ENCODE results near the gene HPN.

HPN gene

DNA sequence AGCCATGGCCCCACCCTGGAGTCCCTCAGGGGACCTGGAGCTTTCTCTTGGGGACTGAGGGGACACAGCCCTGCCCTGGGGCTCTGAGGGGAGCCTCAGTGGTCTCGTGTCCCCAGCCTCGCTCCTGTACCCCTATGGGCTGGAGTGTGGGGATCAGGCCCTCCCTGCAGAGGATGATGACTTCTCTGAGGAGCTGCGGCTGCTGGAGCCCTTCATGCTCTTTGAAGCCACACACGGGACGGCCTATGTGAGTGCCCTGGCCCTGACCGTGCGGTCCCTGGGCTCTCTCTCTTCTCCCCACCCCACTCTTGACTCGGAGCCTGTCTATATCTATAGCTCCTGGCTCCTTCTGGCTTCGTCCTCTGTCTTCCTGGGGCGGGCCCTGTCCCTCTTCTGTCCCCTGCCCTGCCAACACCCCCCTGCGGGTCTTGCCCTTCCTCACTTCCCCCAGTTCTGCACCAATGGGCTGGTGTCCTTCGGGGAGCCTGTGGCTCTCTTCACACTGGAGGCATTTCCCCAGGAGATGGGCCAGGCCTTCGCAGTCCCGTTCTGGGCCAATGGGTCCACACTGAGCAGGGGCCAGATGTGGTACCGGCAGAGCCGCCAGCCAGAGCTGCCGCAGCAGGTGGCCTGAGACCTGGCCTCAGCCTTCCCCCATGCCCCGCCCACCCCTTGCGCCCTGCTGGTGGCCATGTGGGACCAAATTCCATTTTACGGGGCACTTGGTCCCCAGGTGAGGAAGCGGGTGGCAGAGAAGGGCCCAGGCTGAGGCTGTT lies 33.1 kb downstream of the HPN start:
- no peak overlapping the region for H3K4me3 ChIP-seq (ENCODE audit: low read depth, low read length)
- DNase-seq: no peak
- H3K9me3 ChIP-seq (ENCODE audit: severe bottlenecking): no peaks in the 10 kb centered on the region
- no peaks in the 10 kb centered on the region for H3K36me3 ChIP-seq
- no peak overlapping the region for H3K27ac ChIP-seq
- TF ChIP-seq, protein P1, sequence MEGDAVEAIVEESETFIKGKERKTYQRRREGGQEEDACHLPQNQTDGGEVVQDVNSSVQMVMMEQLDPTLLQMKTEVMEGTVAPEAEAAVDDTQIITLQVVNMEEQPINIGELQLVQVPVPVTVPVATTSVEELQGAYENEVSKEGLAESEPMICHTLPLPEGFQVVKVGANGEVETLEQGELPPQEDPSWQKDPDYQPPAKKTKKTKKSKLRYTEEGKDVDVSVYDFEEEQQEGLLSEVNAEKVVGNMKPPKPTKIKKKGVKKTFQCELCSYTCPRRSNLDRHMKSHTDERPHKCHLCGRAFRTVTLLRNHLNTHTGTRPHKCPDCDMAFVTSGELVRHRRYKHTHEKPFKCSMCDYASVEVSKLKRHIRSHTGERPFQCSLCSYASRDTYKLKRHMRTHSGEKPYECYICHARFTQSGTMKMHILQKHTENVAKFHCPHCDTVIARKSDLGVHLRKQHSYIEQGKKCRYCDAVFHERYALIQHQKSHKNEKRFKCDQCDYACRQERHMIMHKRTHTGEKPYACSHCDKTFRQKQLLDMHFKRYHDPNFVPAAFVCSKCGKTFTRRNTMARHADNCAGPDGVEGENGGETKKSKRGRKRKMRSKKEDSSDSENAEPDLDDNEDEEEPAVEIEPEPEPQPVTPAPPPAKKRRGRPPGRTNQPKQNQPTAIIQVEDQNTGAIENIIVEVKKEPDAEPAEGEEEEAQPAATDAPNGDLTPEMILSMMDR (IDR thresholded peaks at IDR 0.05; ENCODE audit: low read depth, low read length): no peak
- no peaks in the 10 kb centered on the region for H3K27me3 ChIP-seq (ENCODE audit: insufficient read depth, low read depth, severe bottlenecking)

DNA sequence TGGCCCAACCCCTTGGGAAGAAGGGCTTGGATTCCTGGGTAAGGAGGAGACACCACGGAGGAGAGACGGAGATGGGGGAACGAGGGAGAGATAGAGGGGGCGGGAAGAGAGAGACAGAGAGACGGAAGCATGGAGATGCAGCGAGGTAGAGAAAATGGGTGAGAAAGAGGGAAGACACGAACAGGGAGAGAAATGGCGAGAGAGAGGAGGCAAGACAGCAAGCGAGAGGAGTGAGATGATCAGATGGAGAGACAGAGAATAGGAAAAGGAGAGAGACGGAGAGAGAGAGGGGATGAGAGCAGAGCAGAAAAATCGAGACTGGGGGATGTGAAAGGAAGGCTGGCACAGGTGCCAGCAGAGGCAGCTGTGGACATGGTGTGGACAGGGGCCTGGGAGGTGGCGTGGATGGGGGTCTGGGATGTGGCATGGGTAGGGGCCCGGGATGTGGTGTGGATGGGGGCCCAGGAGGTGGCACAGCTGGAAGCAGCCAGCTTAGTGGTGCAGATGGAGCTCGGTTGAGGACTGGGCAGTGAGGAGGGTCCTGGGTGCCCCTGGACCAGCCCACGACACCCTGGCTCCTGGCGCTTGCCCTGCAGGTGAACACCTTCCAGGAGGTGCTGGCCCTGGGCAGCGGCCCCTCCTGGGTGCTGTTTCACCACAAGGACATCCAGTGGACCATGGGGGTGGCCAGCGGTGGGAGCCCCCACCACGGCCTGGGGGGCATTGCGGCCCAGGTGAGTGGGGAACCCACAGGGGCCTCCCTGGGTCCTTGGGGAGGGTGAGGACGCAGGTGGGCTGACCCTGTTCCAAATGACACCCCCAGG lies 33.9 kb downstream of the HPN start:
- DNase-seq: no peak
- H3K36me3 ChIP-seq: no peaks in the 10 kb centered on the region
- no peak overlapping the region for H3K27ac ChIP-seq
- no peak overlapping the region for H3K4me3 ChIP-seq (ENCODE audit: low read depth, low read length)
- no peaks in the 10 kb centered on the region for H3K9me3 ChIP-seq (ENCODE audit: severe bottlenecking)
- H3K27me3 ChIP-seq (ENCODE audit: insufficient read depth, low read depth, severe bottlenecking): no peaks in the 10 kb centered on the region
- TF ChIP-seq, protein P1 (IDR thresholded peaks at IDR 0.05; ENCODE audit: low read depth, low read length): no peak

DNA sequence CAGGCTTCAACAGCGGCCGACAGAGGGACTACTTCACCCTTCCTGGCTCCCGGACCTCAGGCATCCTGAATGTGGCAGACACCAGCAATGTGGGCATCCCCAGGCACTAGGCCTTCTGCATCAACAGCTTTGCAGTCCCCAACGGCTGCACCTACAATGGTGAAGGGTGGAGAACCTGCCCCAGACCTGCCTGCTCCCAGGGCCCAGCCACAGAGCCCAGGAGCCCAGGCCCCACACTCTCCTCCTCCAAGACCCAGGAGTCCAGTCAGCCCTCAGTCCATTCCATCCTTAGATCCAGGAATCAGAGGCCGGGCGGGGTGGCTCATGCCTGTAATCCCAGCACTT lies 34.5 kb downstream of the HPN start:
- Histone ChIP-seq H3K27ac (no peak overlapping the region), H3K4me3 (ENCODE audit: low read depth, low read length) (no peak overlapping the region), H3K27me3 (ENCODE audit: insufficient read depth, low read depth, severe bottlenecking) (no peaks in the 10 kb centered on the region), H3K36me3 (no peaks in the 10 kb centered on the region), H3K9me3 (ENCODE audit: severe bottlenecking) (no peaks in the 10 kb centered on the region)
- TF ChIP-seq, protein P1 (IDR thresholded peaks at IDR 0.05; ENCODE audit: low read depth, low read length): no peak
- DNase-seq: no peak

DNA sequence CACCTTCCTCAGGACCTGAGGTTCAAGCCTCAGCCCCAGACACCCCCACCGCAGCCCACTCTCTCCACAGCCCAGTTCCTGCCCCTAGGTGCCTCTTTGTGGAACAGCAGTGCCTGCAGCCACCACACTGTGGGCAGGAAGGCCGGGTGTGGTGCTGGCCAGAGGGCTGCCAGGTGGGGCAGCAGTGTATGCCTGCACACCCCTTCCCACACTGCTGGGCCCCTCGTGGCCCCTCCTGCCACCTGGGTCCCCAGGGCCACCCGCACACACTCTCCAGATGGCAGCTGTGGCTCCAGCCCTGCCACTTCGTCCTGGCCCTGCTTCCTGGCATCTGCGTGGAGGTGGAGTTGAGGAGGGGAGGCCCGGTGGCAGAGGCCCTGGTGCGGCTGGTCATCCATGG lies 35.1 kb downstream of the HPN start:
- TF ChIP-seq, protein P1 (IDR thresholded peaks at IDR 0.05; ENCODE audit: low read depth, low read length): no peak
- H3K4me3 ChIP-seq (ENCODE audit: low read depth, low read length): no peak overlapping the region
- H3K36me3 ChIP-seq: no peaks in the 10 kb centered on the region
- no peak for DNase-seq
- H3K27me3 ChIP-seq (ENCODE audit: insufficient read depth, low read depth, severe bottlenecking): no peaks in the 10 kb centered on the region
- peaks cover 3% of the 10 kb centered on the region for H3K9me3 ChIP-seq (ENCODE audit: severe bottlenecking)
- no peak overlapping the region for H3K27ac ChIP-seq

DNA sequence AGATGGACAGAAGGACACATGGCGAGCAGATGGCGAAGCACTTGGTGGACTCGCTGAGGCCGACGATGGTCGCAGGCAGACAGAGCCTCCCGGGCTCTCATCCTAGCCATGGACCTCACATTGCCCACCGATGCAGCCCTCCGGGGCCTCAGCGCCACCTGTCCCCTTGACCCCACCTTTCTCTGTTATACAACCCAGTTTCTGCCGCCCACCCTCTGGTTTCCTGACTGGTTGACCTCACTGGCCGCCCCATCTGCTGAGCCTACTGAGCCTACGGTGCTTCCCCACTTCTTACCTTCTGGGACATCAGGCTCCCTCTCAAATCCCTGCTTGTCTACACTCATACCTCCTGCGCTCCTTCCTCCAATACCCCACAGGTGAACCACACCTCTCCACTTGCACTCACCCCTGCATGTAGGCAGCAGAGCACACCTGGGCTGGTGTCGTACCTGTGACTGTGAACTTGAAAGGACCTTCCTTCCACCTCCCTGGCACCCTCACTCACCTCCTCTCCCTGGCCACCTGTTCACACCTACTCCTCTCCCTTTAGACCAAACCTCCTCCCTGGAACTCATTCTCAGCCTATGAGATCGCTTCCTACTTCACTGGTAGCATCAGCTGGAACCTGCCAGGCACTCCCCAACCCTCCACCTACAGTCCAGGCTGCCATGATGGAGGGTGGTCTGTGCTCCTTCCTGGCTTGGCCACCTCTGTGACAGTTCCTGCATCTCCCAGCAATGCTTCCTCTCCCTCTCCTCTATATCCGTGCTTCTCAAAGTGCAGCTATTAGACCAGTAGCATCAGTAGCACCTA lies 36.1 kb downstream of the HPN start:
- Histone ChIP-seq H3K9me3 (ENCODE audit: severe bottlenecking) (peaks cover 12% of the 10 kb centered on the region), H3K27me3 (ENCODE audit: insufficient read depth, low read depth, severe bottlenecking) (no peaks in the 10 kb centered on the region), H3K36me3 (no peaks in the 10 kb centered on the region), H3K4me3 (ENCODE audit: low read depth, low read length) (no peak overlapping the region), H3K27ac (no peak overlapping the region)
- DNase-seq: no peak
- TF ChIP-seq, protein P1 (IDR thresholded peaks at IDR 0.05; ENCODE audit: low read depth, low read length): no peak

Measured in WERI-Rb-1 (cell line).